Kasumi-1 (cell line): ENCODE measurements around the gene ADAM17.
"Not testable (repeated sequence)": the region's sequence is repeated elsewhere in the genome, so short reads cannot be mapped to it uniquely, and the experiment has no call there.

Experiments used
- DNase-seq, 2 experiments: peaks; one replicate each; lab custom pipeline; 2025; lab: John Stamatoyannopoulos, UW

Gene ADAM17

DNA sequence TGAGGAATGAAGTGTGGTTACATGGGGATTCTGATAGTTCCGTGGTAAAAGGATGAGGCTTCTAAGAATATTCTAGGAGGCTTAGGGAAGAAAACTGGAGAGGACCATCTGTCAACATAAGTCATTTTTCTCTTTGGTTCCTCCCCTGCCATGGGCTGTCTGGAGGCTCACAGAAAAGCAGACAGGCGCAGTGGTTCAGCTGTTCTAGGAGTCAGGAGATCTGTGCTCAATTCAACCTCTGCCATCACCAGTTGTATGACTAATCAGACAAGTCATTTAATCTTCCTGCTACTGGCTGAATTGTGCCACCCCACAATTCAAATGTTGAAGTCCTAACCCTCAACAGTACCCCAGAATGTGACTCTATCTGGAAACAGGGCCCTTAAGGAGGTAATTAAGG is 36.4 kb downstream of the ADAM17 start:
- DNase-seq = no peak

DNA sequence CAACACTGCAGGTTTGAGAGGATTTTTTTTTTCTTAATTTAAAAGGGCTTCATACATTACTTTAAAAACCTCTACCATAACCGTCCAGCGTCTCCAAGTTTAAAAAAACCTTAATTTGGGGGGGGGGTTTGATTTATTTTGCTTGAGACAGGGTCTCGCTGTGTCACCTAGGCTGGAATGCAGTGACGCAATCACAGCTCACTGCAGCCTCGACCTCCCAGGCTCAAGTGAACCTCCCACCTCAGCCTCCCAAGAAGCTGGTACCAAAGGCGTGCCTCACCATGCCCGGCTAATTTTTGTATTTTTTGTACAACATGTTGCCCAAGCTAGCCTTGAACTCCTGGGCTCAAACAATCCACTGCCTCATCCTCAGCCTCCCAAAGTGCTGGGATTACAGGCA is 36.9 kb downstream of the ADAM17 start:
- no peak for DNase-seq

DNA sequence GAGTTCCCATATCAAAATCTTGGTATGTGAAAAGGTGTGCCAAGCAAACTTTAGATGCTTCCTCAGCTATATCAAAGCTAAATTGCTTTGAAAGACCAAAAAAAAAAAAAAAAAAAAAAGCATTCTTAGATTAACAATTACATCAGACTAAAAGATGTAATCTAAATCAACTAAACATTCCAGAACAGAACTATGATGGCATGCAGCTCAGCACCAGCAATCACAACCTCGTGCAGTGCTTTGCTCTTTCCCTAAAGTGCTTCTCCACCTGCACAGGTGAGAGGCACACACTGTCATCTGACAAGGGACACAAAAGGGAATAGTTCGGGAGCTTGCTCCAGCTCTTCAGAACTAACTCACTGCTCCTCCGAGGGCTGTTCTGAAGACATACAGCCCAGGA is 37.5 kb downstream of the ADAM17 start:
- no peak for DNase-seq

DNA sequence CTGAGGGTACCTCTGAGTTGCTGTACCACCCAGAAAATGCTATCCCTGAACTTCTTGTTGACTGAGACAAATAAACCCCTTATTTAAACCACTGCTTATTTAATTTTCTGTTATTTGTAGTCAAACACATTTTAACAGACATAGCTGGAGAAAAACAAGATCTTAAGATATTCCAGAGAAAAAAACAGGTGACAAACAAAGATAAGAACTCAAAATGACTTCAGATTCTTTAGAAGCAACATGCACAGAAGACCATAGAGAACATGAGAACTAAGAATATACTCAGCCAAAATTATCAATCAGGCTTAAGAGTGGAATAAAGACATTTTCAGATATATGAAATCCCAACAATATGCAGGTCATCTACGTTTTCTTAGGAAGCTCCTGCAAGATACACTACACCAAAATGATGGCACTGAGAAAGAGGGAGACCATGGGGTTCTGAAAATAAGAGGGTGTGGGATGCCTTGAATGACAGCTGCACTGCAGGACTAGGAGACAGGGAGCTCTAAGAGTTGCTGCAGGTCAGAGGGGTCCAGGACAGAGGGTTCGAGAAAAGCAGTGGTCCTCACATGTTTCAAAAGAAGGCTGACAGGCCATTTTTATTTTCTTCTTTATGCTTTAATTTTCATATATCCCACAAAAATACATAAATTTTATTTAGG is 38.4 kb downstream of the ADAM17 start:
- no peak for DNase-seq

DNA sequence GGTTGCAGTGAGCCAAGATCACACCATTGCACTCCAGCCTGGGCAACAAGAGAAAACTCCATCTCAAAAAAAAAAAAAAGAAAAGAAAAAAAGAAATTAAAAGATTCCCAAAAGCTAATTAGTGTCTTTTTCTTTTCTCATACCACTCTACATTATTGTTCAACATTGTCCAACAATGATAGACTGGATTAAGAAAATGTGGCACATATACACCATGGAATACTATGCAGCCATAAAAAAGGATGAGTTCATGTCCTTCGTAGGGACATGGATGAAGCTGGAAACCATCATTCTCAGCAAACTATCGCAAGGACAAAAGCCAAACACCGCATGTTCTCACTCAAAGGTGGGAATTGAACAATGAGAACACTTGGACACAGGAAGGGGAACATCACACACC is 41.7 kb downstream of the ADAM17 start:
- not testable (repeated sequence) for DNase-seq

DNA sequence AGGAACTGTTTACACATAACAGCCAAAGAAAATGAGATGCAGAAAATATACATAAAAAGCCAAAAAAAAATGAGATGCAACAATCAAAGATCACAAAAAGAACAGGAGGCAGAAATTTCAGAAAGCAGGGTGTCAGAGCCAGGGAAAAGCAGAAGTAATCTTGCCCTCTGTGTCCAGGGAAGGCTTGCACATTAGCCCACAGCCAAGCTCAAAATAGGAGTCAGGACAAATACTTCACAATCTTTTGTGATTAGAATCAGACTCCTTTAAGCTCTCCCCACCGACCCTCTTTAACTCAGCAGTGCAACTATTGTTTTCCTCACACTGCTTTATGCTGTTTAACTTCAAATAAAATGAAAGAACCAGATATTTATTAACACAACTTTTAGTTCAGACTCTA is 46.7 kb downstream of the ADAM17 start:
- DNase-seq = peak; percentile 47 to 55

DNA sequence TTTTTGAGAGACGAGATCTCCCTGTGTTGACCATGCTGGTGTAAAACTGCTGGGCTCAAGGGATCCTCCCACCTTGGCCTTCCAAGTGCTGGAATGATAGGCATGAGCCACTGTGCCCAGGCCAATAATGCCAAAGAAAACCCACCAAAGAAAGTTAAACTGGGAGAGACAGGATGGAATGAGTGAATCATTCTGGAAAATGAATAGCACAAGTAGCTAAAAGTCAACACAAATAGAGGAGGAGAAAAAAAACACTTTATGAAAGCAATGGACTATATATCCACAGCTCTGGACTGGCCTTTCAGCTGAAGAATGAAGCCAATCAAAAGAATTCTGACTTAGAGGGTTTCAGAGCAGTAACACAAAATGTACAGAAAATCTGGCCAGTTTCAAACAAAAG is 57.4 kb downstream of the ADAM17 start:
- no peak for DNase-seq

DNA sequence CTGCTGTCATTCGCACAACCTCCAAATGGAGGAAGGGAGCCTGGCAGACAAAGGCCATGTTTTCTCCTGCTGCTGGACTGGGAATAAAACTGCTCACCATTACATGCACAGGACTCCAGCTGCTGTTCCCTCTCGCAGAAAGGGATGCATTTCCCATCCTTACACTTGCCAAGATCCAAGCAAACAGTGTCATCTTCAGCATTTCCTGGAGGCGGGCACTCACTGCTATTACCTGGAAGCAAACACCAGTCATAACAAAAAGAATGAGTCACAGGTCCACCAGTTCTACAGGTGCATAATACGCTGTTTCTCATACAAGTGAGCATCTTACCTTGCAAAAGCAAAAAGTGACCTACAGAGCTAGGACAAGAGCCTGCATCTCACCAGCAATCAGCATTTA is 58.6 kb downstream of the ADAM17 start:
- no peak for DNase-seq

DNA sequence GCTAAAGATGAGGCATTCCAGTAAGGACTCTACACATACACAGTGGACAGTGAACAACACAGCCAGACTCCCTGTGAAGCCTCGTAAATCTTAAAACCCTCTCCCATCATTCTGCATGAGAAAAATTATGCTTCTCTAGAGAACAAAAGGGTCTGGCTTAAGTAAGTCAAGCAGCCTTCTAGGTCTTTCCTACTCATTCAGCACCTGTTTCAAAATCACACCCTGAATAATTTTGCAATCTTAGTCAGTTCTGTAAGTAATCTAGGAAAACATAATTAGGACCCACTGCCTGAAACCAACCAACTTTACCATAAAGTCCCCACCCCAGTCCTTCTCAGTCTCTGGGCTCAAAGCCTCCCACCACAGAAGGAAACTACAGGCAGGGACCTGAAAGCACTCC is 61.5 kb downstream of the ADAM17 start:
- DNase-seq = no peak

DNA sequence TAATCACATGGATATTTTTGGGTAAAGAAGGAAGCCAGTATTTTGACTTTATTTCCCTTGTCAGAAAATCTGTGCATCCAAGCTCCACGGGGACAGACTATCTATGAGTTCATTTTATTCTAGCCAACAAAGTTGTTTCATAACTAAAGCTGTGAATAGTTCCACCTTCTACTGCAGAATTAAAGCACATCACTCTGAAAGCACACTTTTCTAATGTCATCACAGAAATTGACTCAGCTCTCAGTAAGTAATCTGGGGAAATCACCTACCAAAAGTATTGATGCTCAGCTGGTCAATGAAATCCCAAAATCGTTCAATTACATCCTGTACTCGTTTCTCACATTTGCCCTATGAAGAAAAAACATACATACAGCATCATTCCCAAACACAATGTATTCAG is 62.2 kb downstream of the ADAM17 start:
- no peak for DNase-seq

DNA sequence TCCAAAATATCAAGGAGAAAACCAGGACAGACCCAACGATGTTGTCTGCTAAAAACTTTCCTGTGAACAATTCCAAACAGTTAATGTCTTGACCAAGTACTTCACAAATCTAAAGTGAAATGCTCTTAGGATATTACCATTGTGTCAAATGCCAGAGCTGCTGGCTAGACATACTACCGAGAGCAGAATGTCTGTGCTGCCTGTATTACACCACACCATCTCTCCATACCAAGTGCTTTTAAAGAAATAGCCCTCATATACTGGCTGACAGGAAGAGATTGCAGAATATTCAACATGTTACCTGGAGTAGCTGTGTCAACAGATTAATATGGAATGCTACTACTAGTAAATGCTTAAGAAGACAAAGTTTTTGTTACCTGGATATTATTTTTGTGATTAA is 62.7 kb downstream of the ADAM17 start:
- DNase-seq = no peak

DNA sequence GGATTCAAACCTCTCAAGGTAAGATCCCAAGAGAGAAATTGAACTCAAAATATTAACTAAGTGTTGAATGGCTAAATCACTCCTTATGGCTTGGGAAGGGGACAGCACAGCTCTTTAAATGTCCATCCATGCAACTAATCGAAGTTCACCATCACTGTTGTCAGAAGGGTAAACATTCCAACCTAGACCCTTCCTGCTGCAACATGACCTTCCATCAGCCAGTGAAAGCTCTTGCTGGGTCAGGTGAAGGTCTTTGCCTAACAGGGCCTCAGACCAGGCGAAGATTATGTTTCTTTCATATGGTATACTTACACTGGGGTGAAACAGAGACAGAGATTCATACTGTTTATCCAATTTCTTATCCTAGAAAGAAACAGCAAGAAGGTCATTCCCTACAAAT is 64.8 kb downstream of the ADAM17 start:
- DNase-seq = no peak

DNA sequence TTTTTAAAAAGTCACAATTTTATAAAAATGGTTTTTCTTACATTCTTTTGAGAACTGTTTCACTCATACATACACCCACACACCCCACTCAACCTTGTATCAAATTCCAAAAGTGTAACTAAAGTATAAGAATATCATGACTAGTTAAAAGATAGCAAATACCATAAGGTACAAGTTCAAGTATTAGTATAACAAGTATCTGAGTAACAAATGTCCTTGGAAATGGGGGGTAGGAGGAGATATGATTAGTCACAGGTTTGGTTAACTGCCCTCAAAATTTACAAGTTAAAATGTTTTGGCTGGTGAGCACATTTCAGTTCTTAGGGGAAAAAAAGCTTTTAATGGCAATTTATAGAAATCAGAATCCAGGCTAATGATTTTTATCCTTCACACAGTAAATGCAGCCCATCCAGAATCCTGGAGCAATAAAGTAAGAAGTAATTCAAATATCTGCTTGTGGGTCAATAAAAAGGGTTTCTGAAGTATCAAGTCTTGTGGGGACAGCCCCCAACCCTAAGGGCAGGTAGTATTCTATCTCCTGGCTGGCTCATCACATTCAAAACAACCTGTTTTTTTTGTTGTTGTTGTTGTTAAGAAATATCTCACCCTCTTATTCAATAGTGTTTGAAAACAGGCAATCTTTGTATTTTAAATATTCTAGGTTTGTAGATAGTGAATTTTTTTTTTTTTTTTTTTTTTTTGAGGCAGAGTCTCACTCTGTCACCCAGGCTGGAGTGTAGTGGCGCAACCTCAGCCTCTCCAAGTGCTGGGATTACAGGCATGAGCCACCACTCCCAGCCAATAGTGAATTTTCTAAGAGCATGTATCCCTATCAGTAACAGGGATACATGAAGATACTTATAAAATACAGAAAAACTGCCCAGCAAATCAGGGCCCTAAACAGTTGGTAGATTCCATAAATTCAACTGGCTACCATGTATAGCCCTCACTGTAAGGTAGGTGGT is 66.8 kb downstream of the ADAM17 start:
- DNase-seq = no peak

DNA sequence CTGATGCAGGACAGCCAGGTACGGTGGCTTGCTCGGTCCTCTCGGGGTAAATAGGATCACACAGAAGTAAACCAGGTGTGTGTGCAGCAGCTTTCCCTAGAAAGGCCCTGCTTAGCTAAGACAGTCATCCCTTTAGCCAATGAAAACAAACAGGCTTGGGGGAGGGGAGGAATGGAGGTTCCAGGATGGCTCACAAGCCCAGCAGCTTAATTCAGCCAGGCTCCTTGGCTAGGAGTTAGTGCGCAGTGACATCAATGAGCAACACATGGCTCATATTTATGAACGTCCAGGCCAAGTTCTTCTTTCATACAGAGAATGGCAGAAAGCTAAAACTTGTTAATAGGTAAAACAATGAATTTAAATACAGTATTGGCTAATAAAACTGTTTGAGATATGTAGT is 71.1 kb downstream of the ADAM17 start:
- DNase-seq = no peak

DNA sequence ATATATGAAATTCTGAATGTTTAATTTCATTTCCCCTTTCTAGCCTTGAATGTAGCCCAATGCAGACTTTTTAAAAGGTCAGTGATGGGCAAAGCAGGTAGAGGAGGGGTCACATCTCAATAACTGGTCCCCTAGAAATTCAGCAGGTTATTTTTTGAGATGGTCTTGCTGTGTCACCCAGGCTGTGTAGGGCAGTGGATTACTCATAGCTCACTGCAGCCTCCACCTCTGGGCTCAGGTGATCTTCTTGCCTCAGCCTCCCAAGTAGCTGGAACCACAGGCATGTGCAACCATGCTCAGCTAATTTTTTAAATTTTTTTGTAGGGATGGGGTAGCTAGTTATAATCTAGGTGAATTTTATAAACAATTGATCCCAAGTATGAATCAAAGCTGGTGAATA is 72.5 kb downstream of the ADAM17 start:
- DNase-seq = no peak

DNA sequence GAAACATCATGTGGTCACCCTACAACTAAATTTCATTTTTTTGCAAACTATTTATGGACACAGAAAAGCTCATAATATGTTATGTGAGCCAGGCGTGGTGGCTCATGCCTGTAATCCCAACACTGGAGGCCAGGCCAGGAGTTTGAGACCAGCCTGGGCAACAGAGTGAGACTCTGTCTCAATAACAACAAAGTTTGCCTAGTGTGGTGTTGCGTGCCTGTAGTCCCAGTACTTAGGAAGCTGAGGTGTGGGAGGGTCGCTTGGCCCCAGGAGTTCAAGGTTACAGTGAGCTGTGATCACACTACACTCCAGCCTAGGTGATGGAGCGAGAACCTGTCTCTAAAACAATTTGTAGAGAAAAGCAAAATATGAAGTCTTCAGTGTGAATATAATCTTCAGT is 75.5 kb downstream of the ADAM17 start:
- no peak for DNase-seq

DNA sequence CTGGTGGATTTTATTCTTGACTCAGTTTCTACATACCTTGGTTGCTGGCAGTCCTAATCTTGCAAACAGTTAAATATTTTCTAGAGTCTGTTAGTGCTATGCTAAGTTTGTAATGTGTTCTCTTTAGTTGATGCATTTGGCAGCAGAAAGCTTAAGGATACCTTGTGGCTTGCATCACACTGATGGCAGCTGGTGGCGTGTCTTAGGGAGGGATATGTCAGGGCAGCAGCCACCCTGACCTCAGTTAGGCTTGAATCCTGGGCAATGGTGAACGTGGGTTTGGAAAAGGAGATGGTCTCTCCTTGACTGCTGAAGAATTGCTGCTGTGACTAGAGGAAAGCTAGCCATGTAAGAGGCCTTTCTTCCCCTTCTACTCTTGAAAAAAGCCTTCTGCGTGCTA is 77.1 kb downstream of the ADAM17 start:
- DNase-seq = no peak

DNA sequence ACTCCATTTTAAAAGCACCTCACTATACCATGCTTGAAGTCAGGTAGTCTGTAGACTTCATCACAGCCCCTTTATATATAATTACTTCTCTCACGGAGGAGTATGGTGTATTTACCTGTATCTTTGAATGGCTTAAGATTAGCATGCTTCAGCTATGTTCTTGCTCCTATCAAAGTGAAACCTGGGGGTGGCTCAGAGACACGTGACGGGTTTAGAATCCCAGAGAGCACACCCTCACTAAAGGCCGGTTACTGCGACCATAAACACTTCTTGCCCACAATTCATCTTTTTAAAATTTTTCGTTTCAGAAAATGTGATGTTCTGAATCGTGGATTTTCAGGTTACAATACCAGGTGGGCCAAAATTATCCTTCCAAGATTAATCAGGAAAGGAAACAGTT is 77.7 kb downstream of the ADAM17 start:
- DNase-seq = no peak

DNA sequence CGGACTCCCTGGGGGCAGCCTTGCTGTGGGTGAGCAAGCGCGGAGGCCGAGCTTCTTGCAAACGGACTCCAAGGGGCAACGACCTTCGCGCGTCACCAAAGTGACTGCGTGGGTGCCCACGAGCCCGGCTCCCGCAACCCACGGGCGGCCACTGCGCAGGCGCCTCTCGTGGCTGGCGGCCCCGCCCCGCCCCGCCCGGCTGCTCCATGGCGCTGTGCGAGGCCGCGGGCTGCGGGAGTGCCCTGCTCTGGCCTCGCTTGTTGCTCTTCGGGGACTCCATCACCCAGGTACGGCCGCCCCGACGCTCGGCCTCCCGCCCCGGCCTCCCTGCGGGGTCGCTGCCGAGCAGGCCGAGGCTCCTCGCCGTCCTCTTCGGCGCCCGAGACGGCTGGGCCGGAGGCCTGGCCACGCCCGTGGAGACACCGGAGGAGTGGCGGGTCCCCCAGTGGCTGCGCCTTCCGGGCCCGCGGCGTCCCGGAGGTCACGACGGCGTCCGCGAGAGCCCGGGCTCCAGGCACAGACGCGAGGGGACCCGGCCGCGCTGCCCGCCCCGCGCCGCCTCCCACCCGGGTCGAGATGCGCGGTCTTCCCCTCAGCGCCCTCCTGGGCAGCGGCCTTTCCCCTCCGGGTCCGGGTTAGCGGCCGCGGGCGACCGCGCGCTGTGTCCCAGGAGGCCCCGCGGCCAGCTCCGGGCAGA is 81.1 kb downstream of the ADAM17 start, which contains the start of gene IAH1:
IAH1 (plus strand) TSS at position 191 of the 697 bp plus-strand sequence; CDS start at position 207, 16 bp downstream.
- DNase-seq = peak; percentile 17 to 32

DNA sequence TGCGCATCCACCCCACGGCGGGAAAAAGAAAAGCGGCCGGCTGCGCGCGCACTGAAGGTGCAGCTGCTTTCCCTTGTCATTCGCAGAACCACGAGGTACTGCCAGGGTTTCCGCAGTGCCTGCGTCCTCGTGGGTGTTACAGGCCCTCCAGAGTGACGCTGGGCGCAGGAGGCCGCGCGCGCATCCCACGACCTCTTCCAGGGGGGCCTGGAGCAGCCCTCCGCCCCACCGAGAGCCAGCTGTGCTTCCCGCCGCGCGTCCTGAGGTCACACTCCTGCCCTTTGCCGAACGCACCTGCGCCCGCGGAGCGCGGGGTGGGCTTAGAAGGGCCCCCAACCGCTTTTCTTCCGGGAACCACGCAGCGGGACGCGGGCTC is 81.7 kb downstream of the ADAM17 start:
- DNase-seq = no peak

DNA sequence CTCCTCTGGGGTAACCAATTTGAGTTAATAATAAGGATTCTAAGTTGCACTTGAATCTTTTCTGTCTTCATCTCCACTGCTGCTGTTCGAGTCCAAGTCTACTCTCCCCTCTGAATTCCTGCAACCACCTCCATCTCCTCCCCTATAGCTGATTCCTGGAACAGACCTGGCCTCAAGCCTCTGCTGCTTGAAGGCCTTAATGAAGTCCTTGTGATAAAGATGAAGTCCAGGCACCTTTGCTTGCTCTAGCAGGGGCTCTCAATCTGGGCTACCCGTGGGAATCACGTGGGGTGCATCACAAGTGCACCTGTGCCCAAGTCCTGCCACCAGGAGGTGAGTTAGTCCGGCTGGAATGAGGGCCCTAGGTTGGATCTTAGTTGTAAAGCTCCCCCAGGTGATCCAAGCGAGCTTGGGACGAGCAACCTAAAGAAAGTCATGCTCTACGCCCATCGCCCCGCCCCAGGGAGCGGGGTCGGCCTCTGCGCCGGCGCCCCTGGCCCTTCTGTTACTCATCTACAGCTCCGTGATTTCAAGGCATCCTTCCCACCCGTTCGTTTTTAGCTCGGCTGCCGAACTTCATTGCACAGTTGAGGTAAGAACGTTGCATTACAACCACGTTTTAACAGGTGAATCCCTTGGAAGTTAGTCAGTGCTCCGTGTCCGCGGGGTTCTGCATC is 82.2 kb downstream of the ADAM17 start:
- DNase-seq = no peak

DNA sequence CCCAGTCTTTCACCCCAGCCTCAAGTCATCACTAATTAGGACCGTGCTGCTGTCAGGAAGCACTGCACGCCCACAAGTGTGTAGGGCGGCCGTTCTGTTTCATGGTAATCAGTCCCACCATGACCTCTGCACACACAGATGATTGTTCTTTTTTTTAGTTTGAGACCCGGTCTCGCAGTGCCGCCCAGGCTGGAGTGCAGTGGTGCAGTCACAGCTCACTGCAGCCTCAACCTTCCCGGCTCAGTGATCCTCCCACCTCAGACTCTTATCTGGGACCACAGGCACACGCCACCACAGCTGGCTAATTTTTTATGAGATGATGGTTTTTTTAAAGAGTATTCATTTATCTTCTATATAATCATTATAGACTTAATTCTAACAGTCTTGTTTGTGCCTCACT is 83.1 kb downstream of the ADAM17 start:
- no peak for DNase-seq
